Activated naive CD4-positive, alpha-beta T cell treated with anti-CD3 and anti-CD28 coated beads for 36 hours (primary cell): ENCODE measurements around the gene SND1. TPM values are rescaled to one million over a fixed set of nuclear protein-coding genes. Genes with fewer than 3 reads are reported as not detected.

ENCODE experiments used
- CTCF ChIA-PET: fragments of 350-600 bp; sonication (Branson Sonifier 250); formaldehyde crosslinking; loops from one replicate; lab custom pipeline; 2021; ENCODE audit warnings: antibody characterized with exemption; lab: Charles Lee
- DNase-seq: peaks from one replicate; pipeline ENCODE4 v3.0.0-alpha.2; 2020
- H3K27ac Mint-ChIP-seq: one replicate; pipeline ENCODE4 v1.8.0; 2021; ENCODE audit warnings: mild to moderate bottlenecking, mixed read lengths
- H3K27me3 Mint-ChIP-seq: one replicate; pipeline ENCODE4 v1.8.0; 2021; ENCODE audit warnings: low read depth, mixed read lengths
- H3K36me3 Mint-ChIP-seq: one replicate; pipeline ENCODE4 v1.8.0; 2021; ENCODE audit warnings: low read depth, mixed read lengths
- H3K4me1 Mint-ChIP-seq: one replicate; pipeline ENCODE4 v1.8.0; 2021; ENCODE audit warnings: low read depth, mixed read lengths
- H3K4me3 Mint-ChIP-seq: one replicate; pipeline ENCODE4 v1.8.0; 2021; ENCODE audit warnings: mild to moderate bottlenecking, moderate library complexity, mixed read lengths
- H3K9me3 Mint-ChIP-seq: one replicate; pipeline ENCODE4 v1.8.0; 2021; ENCODE audit warnings: mixed read lengths
- intact Hi-C: fragments of 100-400 bp; cut with micrococcal nuclease; formaldehyde crosslinking; loops from one replicate; pipeline ENCODE4 v1.15.1; 2023
- total RNA-seq, 2 experiments: library from RNA; stranded (reverse); gene quantifications; one replicate each; pipeline ENCODE4 v1.2.3, GENCODE V29; 2021

SND1 gene
- total RNA-seq, 2 experiments from 2014 or later, result 184 to 211 TPM

DNA sequence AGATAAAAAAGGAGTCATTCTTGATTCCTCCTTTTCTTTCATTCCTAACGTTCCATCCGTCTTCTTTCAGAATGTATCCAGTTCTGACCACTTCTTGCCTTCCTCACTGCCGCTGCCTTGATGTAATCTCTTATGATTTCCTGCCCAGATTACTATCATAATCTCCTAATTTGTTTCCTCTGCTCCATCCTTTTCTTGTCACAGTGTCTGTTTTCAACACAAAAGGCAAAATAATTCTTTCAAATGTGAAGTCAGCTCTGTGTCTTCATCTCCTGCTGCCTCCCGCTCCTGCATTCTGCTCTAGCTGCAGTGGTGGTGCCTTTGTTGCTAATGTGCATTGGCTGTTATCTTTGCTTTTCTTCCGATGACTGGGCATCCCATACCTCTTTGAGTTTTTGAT lies 150.9 kb downstream of the SND1 start:
- Mint-ChIP-seq H3K27ac (no peak overlapping the region), H3K27me3 (no peaks in the 10 kb centered on the region), H3K4me1 (peaks cover 26% of the 10 kb centered on the region), H3K36me3 (peaks cover 13% of the 10 kb centered on the region), H3K4me3 (no peak overlapping the region), H3K9me3 (no peaks in the 10 kb centered on the region)
- no peak for DNase-seq
- CTCF ChIA-PET, result interaction anchor here (0.6 kb wide), 1 partner anchor 28 kb away, joined by 3 read pairs; no protein-coding TSS in a partner anchor
- intact Hi-C loops, result no loop called here

DNA sequence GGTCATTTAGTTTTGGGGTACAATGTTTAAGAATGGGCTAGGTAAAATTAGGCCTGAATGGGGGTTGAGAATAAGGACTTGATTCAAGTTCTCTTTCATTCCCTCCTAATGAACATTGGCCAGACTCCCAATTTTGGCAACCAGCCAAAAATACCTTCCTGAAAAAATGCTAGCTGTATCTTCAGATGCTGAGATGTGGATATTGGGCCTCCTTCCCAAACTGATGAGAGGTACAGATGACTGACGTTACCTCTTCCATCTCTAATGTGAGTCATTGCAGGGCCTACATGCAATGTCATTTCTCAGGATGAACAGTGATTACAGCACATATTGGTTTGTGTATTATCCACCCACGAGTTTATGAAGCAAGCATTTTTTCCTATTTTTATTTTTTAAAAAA lies 151.6 kb downstream of the SND1 start:
- intact Hi-C loops, result no loop called here
- Mint-ChIP-seq H3K27ac (no peak overlapping the region), H3K9me3 (no peaks in the 10 kb centered on the region), H3K36me3 (peaks cover 15% of the 10 kb centered on the region), H3K4me1 (peaks cover 19% of the 10 kb centered on the region), H3K27me3 (no peaks in the 10 kb centered on the region), H3K4me3 (no peak overlapping the region)
- DNase-seq, result no peak
- CTCF ChIA-PET, result interaction anchor here (1.1 to 1.2 kb wide), 2 partner anchors 12 to 406 kb away, joined by 3 to 4 read pairs; no protein-coding TSS in a partner anchor

DNA sequence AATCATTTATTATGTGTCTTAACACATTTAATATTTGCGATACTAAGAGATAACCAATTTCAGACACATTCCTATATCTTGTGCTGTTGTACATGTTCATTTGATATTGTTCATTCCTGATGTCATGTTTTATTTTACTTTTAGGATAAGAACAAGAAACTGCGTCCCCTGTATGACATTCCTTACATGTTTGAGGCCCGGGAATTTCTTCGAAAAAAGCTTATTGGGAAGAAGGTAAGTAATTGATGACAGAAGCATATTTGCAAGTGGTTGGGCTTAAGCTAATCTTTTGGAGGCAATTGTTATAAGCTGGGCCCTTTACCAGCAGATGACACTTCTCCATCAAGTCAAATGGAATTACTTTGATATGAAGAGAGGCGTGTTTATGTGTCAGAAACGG lies 155.3 kb downstream of the SND1 start:
- H3K9me3 Mint-ChIP-seq, result no peaks in the 10 kb centered on the region
- intact Hi-C loops, result no loop called here
- H3K27ac Mint-ChIP-seq, result no peak overlapping the region
- CTCF ChIA-PET, result interaction anchor here (0.6 kb wide), 1 partner anchor 12 kb away, joined by 4 read pairs; no protein-coding TSS in a partner anchor
- DNase-seq, result no peak
- H3K27me3 Mint-ChIP-seq, result no peaks in the 10 kb centered on the region
- no peak overlapping the region for H3K4me3 Mint-ChIP-seq
- H3K36me3 Mint-ChIP-seq, result peaks cover 28% of the 10 kb centered on the region
- H3K4me1 Mint-ChIP-seq, result peaks cover 16% of the 10 kb centered on the region

DNA sequence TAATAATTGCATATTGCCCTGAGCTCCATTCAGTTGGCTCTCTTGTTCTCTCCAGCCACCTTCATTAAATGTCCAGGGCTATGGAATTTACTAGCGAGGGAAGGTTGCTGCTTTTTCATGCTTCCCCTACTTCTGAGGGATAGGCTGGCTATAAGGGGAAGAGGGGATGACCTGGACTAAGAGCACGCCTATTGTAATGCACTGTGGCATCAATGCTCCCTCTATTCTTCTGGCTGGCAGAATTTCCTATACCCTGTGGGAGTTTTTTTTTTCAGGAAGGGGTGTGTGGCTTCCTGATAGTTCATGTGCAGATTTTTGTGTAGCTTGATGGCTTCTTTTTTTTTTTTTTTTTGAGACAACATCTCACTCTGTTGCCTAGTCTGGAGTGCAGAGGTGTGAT lies 155.8 kb downstream of the SND1 start:
- no peaks in the 10 kb centered on the region for H3K27me3 Mint-ChIP-seq
- no peak overlapping the region for H3K4me3 Mint-ChIP-seq
- H3K36me3 Mint-ChIP-seq, result peaks cover 30% of the 10 kb centered on the region
- CTCF ChIA-PET, result interaction anchor here (0.6 kb wide), 1 partner anchor 13 kb away, joined by 4 read pairs; no protein-coding TSS in a partner anchor
- intact Hi-C loops, result no loop called here
- H3K4me1 Mint-ChIP-seq, result peaks cover 16% of the 10 kb centered on the region
- no peak overlapping the region for H3K27ac Mint-ChIP-seq
- no peak for DNase-seq
- H3K9me3 Mint-ChIP-seq, result no peaks in the 10 kb centered on the region

DNA sequence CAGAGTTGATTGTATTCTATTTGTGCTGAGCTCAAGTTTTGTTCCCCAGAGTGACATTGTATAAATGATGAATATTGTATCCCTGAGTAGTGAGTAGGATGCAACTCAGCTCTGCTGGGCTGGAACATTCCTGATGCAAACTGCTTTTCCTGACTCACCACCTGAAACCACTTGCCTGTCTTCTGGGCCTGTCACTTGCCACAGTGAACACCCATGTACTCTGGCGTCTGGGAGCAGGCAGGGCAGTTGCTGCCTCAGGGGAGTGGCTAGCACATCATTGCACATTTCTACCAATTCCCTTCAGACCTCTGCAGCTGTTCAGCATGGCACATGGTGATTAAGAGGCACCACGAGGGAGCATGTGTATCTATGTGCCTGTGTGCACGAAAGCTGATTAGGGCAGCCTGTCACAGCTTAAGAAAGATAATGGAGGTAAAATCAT lies 157.3 kb downstream of the SND1 start:
- peaks cover 18% of the 10 kb centered on the region for H3K4me1 Mint-ChIP-seq
- CTCF ChIA-PET, result interaction anchor here (1.2 kb wide), 1 partner anchor 17 kb away, joined by 4 read pairs; no protein-coding TSS in a partner anchor
- H3K4me3 Mint-ChIP-seq, result no peak overlapping the region
- H3K27ac Mint-ChIP-seq, result no peak overlapping the region
- peaks cover 36% of the 10 kb centered on the region for H3K36me3 Mint-ChIP-seq
- H3K27me3 Mint-ChIP-seq, result no peaks in the 10 kb centered on the region
- intact Hi-C loops, result no loop called here
- DNase-seq, result no peak
- no peaks in the 10 kb centered on the region for H3K9me3 Mint-ChIP-seq

DNA sequence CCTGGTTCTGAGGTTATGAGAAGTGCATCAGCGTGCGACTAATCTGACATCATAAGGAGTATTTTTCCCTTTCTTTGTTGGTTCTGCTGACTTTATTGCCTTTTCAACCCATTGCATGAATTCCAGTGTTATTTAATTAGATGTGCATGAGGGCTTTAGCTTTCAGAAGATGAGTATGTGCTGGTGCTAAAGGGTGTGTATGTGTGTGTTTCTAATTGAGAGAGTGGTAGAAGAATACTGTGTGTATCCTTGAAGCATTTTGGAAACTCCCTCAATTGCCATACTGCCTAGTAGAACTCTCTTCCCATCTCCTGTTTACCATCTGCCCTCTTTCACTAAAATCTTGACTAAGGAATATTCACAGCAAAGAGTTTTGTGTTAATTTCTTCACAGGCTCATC lies 158.1 kb downstream of the SND1 start:
- Mint-ChIP-seq H3K36me3 (peaks cover 36% of the 10 kb centered on the region), H3K27ac (no peak overlapping the region), H3K4me3 (no peak overlapping the region), H3K27me3 (no peaks in the 10 kb centered on the region), H3K4me1 (peaks cover 18% of the 10 kb centered on the region), H3K9me3 (no peaks in the 10 kb centered on the region)
- CTCF ChIA-PET, result interaction anchor here (0.9 kb wide), 1 partner anchor 102 kb away, joined by 3 read pairs; no protein-coding TSS in a partner anchor
- intact Hi-C loops, result no loop called here
- no peak for DNase-seq

DNA sequence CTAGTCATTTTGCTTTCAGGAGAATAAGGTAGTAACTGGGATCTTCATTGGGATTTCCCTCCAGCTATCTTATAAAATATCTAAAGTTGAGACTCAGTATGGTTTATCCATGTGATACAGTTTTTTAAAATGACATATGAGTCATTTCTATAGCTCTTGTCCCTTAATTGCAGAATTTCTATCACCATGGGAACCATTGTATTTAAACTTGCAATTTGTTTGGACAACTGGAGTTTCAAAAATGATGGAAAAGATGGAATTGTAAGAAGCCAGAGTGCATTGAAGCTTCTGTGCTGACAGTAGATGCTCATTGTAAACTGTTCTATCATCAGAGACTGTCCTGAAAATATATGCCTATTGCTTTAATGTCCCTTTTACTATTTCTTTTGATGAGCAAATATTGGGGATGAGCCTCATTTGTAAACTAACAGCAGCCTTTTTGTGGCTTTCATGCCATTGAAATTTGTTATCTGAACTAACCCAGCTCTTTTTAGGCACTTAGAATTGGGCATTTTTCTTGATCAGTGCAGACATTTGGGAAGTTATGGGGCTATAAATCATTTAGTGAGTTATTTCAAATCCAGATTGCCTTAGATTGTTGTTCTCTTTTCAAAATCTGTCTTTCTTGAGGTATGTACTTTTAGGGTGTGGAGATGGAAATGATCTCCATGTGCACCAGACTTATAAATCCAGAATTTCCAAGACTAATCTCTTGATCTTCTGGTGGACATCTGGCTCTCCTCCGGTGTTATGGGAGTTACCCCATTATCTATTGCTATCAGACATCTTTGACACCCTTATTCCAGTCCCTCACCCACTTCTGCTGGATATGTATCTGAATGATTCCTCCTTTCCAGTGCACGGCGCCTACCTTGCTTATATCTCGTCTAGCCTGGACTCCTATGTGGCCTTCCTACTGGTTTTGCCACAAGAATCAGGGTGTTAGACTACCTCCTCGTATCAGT lies 159.0 kb downstream of the SND1 start:
- Mint-ChIP-seq H3K36me3 (peaks cover 34% of the 10 kb centered on the region), H3K4me3 (no peak overlapping the region), H3K4me1 (peaks cover 11% of the 10 kb centered on the region), H3K27ac (no peak overlapping the region), H3K27me3 (no peaks in the 10 kb centered on the region), H3K9me3 (no peaks in the 10 kb centered on the region)
- CTCF ChIA-PET, result interaction anchor here (0.9 kb wide), 1 partner anchor 103 kb away, joined by 3 read pairs; no protein-coding TSS in a partner anchor
- no peak for DNase-seq
- intact Hi-C loops, result no loop called here

DNA sequence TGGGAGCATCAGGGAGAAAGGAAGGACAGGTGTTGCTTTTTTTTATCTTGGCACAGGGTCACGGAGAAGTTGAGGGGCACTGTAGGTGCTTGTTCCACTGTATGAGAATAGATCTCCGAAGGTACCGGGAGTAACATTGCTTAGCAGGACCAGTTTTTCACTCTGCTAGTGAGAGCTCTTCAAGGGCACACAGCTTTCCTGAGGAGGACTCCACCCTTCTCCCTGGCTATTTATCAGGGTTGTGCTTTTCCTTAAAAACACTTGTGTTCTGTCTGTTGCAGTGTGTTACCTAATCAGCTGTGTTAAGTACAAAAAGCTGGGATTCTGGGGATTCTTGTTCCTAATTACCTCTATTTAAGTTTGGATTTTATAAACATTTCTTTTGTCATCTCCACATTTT lies 160.5 kb downstream of the SND1 start:
- intact Hi-C loops, result no loop called here
- H3K4me1 Mint-ChIP-seq, result peaks cover 11% of the 10 kb centered on the region
- H3K36me3 Mint-ChIP-seq, result peaks cover 27% of the 10 kb centered on the region
- CTCF ChIA-PET, result interaction anchor here (0.6 to 1.0 kb wide), 2 partner anchors 19 to 210 kb away, joined by 3 read pairs; no protein-coding TSS in a partner anchor
- H3K4me3 Mint-ChIP-seq, result no peak overlapping the region
- no peaks in the 10 kb centered on the region for H3K27me3 Mint-ChIP-seq
- DNase-seq, result no peak
- H3K9me3 Mint-ChIP-seq, result no peaks in the 10 kb centered on the region
- H3K27ac Mint-ChIP-seq, result no peak overlapping the region

DNA sequence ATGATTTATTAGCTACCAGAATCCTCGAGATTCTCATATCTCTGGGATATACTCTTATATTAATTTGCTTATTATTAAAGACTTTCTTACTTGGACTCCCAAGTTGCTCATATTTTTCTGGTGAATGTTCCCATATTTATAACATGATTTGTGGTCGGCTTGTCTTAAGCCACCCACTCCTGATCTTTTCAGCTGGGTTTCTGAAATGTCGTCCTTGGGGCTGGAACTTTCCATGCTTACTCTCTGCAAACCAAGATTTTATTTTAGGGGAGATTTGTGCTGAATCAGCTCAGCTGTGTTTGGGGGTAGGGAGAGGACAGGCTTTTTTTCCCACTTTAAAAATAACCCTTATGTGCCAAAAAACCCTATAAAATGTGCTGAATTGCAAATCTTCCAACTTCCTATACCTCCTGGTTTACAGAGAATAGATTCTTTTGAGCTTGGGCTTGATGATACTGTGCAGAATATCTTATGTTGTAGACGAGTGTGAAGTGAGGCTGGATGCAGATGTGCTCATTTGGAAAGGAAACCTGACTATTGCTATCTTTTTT lies 162.1 kb downstream of the SND1 start:
- Mint-ChIP-seq H3K27ac (no peak overlapping the region), H3K36me3 (peaks cover 17% of the 10 kb centered on the region), H3K4me1 (peaks cover 15% of the 10 kb centered on the region), H3K27me3 (no peaks in the 10 kb centered on the region), H3K4me3 (no peak overlapping the region), H3K9me3 (no peaks in the 10 kb centered on the region)
- no peak for DNase-seq
- CTCF ChIA-PET, result no interaction called here
- intact Hi-C loops, result no loop called here

DNA sequence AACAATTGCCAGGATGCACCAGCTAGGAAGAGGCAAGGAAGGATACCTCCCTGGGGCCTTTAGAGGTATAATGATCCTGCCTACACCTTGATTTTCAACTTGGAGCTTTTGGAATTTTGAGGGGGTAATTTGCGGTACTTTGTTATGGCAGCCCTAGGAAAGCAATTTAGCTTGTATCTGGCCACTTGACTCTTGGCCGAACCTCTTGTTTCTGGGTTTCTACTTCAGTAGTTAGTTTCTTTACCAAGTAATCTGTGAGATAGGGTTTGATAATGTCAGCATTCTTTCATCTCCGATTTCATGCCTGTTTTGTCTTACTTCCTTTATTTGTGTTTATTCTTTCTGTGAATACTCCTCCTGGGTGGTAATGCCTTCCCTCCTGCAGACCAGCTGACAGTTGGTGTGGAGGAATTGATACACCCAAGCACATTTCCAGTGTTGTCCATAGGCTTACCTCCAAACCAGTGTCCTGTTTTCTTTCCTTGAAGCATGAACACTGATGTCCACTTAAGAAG lies 163.7 kb downstream of the SND1 start:
- no peaks in the 10 kb centered on the region for H3K27me3 Mint-ChIP-seq
- peaks cover 11% of the 10 kb centered on the region for H3K36me3 Mint-ChIP-seq
- DNase-seq, result no peak
- no peak overlapping the region for H3K27ac Mint-ChIP-seq
- peaks cover 24% of the 10 kb centered on the region for H3K4me1 Mint-ChIP-seq
- H3K9me3 Mint-ChIP-seq, result no peaks in the 10 kb centered on the region
- CTCF ChIA-PET, result no interaction called here
- H3K4me3 Mint-ChIP-seq, result no peak overlapping the region
- intact Hi-C loops, result no loop called here

DNA sequence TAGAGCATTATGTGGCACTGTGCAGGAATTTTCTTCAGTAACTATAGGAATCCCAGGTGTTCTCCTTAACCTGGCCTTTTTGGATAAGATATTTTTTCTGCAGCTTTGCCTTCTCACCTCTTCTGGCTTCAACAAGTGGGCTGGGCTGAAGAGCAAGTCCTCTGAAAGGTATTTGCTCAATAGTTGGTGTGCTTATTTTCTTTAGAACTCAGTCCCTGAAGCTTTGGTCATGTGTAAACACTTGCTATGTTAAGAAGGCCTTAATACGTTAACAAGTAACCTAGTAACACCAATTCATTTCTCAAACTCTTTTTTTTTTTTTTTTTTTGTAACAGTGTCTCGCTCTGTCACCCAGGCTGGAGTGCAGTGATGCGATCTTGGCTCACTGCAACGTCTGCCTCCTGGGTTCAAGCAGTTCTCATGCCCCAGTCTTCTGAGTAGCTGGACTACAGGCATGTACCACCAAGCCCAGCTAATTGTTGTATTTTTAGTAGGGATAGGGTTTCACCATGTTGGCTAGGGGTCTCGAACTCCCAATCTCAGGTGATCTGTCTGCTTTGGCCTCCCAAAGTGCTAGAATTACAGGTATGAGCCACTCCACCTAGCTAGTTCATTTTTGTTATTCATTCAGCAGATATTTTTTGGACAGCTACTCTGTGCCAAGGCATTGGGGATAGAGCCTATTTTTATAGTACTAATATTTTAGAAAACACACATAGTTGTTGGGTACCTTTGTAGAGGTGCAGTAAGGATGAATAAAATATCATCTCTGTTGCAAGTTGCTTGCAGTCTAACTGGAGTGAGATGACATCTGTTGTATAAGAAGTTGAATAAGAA lies 164.6 kb downstream of the SND1 start:
- peaks cover 28% of the 10 kb centered on the region for H3K4me1 Mint-ChIP-seq

More for the DNA sequence above, 164.6 kb downstream of the SND1 start:
- CTCF ChIA-PET, result no interaction called here
- intact Hi-C loops, result no loop called here
- H3K27ac Mint-ChIP-seq, result no peak overlapping the region
- no peak overlapping the region for H3K4me3 Mint-ChIP-seq
- H3K9me3 Mint-ChIP-seq, result no peaks in the 10 kb centered on the region
- H3K36me3 Mint-ChIP-seq, result peaks cover 11% of the 10 kb centered on the region
- DNase-seq, result no peak
- H3K27me3 Mint-ChIP-seq, result no peaks in the 10 kb centered on the region
